ENCODE measurements around the gene SPIRE1.

The SPIRE1 gene

GRCh38 chr18:12441475-12442034 lies 216.4 kb downstream of the SPIRE1 start:
- no peak for TF ChIP-seq CTCF (IDR thresholded peaks at IDR 0.05; ENCODE audit: low read depth, low read length)
- no peak overlapping the region for H3K4me3 ChIP-seq (ENCODE audit: low read depth, low read length)

- no peak for TF ChIP-seq CTCF (IDR thresholded peaks at IDR 0.05; ENCODE audit: low read depth, low read length)
- no peak overlapping the region for H3K4me3 ChIP-seq (ENCODE audit: low read depth, low read length)
Observed at GRCh38 chr18:12438257-12438656, 219.7 kb downstream of the SPIRE1 start.

GRCh38 chr18:12435867-12436266 lies 222.0 kb downstream of the SPIRE1 start:
- no peak overlapping the region for H3K4me3 ChIP-seq (ENCODE audit: low read depth, low read length)
- TF ChIP-seq CTCF (IDR thresholded peaks at IDR 0.05; ENCODE audit: low read depth, low read length): no peak

- no peak overlapping the region for H3K4me3 ChIP-seq (ENCODE audit: low read depth, low read length)
- TF ChIP-seq CTCF (IDR thresholded peaks at IDR 0.05; ENCODE audit: low read depth, low read length): no peak
Observed at GRCh38 chr18:12434541-12434929, 223.4 kb downstream of the SPIRE1 start.

GRCh38 chr18:12433829-12434540 lies 223.9 kb downstream of the SPIRE1 start:
- H3K4me3 ChIP-seq (ENCODE audit: low read depth, low read length): no peak overlapping the region
- no peak for TF ChIP-seq CTCF (IDR thresholded peaks at IDR 0.05; ENCODE audit: low read depth, low read length)

- no peak overlapping the region for H3K4me3 ChIP-seq (ENCODE audit: low read depth, low read length)
- TF ChIP-seq CTCF (IDR thresholded peaks at IDR 0.05; ENCODE audit: low read depth, low read length): no peak
Observed at GRCh38 chr18:12432881-12433280, 225.0 kb downstream of the SPIRE1 start.

GRCh38 chr18:12432196-12432595 lies 225.7 kb downstream of the SPIRE1 start:
- H3K4me3 ChIP-seq (ENCODE audit: low read depth, low read length): no peak overlapping the region
- TF ChIP-seq CTCF (IDR thresholded peaks at IDR 0.05; ENCODE audit: low read depth, low read length): no peak
